Stimulated activated CD4-positive, alpha-beta T cell treated with anti-CD3 and anti-CD28 coated beads, TNF-alpha, amount 100 ng/mL, for 48 hours (primary cell): ENCODE data around the gene ZBTB16.

Source experiments
- DNase-seq, 3 donors: peaks; one replicate each; pipeline ENCODE4 v3.0.0-alpha.2; 2020; ENCODE audit warnings: low read depth in 3 of 3

Gene ZBTB16

GRCh38 chr11:114106986-114107385 is 47.5 kb downstream of the ZBTB16 start:
- no peak for DNase-seq

- DNase-seq = no peak
Measured at GRCh38 chr11:114108501-114109205, 49.1 kb downstream of the ZBTB16 start.

DNA sequence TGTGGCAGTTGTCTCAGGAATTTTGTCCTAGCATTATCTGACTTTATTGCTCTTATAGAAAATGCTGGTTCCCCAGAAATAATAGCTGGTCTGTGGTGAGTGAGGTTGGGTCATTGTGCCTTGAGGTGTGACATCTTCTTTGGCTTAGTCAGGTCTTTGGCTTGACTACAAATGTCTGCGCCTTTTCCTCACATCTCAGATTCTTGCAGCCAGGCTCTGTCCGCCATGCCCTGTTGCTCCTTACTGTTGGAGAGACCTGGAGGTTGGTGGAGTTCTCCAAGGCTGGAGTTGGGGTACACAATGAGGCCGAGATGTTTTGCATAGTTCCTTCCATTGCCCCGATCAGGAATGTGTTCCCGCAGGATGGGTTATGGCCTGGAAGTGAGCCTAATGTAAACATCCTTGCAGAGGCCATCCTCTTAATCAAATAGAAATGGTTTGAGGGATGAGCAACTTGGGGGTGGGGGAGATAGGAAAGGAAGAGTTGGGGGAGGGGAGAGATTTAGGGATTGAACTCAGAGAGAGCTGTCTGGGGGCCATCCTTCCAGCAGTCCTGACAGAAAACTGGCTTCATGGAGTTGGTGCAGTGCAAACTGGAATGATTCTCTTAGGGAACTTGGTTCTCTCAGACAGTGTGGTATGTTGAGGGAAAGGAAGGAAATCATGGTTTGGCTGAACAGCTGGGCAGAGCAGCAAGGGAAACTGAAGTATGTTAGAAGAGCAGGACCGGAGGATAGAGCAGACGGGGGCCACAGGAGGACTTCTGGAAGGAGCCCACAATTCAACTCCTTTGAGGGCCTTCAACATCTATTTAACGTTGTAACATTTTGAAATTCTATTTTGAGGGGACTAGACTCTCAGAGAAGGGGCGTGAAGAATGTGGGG is 49.9 kb downstream of the ZBTB16 start:
- DNase-seq = no peak

- no peak for DNase-seq
Measured at GRCh38 chr11:114110123-114110522, 50.6 kb downstream of the ZBTB16 start.

GRCh38 chr11:114110952-114111947 is 51.7 kb downstream of the ZBTB16 start:
- DNase-seq = no peak

DNA sequence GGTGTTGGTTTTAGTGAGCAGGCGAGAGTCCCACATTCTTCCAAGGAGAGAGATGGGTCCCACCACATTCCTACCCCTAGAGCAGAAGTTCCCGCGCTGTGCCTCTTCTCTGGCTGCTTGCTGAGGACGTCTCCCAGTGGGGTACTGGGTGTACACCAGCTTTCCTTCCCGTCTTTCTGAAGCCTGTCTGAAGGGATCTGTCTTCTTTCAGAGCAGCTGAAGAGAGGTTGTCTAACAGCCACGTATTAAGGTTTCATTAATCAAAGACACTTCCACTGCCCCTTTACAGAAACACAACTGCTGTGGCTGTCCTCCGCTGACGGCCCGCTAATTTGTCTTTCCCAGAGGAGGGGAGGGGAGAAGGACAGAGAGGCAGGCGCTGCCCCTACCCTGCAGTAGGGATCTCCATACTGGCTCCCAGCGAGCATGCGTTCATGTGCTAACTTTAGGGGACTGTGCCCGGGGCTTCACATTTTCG is 56.0 kb downstream of the ZBTB16 start:
- no peak for DNase-seq

- DNase-seq = no peak
Measured at GRCh38 chr11:114116357-114116756, 56.8 kb downstream of the ZBTB16 start.

DNA sequence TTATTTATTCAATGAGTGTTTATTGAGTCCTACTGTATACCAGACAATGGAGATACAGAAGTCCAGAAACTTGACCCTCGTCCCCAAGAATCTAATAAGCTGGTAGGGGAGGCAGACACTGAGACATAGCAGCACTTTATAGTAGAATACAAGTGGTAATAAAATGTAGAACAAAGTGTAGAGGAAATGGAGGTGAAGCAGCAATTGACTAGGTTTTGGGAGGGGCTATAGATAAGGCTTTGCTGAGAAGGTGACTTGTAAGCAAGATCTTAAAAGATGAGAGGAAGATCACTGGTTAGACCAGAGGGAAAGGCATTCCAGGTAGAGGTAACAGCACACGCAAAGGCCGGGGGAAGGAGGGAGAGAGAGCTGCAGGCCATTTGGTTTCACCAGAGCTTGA is 57.3 kb downstream of the ZBTB16 start:
- no peak for DNase-seq

GRCh38 chr11:114120606-114121005 is 61.1 kb downstream of the ZBTB16 start:
- no peak for DNase-seq

DNA sequence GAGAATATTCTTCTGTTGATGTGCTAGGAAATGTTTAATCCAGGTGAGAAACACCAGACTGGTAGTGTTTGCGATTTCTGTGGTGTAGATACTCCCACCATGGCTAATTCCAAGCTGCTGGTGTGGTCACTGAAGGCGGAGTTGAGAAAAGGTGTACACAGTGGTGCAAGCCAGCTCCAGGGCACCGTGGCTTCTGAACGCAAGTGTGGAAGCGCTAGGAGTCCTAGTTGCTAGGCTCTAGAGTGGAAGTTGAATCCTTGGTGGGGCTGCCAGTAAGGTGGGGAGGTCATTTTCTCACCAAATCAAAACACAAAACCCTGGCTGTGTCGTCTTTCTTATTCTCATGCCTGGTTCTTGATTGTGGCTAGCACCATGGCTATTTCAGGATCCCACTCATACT is 61.6 kb downstream of the ZBTB16 start:
- no peak for DNase-seq

- DNase-seq = no peak
Measured at GRCh38 chr11:114121804-114122504, 62.4 kb downstream of the ZBTB16 start.

- no peak for DNase-seq
Measured at GRCh38 chr11:114122686-114123085, 63.2 kb downstream of the ZBTB16 start.

DNA sequence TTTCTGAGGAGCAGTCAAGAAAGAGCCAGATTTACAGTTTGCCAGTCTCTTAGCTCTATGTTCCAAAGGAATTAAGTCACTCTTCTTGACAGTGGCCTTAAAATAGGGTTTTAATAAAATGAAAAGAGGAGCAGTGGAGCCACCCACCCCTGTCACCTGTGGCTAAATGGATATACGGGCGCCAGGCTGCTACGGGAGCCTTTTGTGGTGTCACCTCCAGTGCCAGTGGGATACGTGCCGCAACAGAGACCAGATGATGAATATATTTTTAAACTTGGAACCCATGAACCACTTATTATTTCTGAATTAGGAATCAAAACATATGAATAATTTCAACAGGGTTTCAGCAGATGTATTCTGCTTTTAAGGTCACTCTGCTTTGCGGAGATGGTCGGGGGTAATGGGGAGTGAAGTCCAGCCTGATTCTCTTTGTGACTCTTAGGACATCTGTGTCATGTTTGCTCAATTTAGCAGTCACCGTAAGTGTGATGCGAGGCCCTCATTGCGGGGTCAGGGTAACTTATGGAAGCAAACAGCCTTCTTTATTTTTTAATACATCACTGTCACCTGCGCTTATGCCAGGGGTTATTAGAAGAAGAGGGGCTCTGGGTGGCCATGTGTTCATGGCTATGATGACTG is 64.3 kb downstream of the ZBTB16 start:
- DNase-seq = no peak

- no peak for DNase-seq
Measured at GRCh38 chr11:114124601-114125144, 65.2 kb downstream of the ZBTB16 start.

- no peak for DNase-seq
Measured at GRCh38 chr11:114125531-114125930, 66.0 kb downstream of the ZBTB16 start.

DNA sequence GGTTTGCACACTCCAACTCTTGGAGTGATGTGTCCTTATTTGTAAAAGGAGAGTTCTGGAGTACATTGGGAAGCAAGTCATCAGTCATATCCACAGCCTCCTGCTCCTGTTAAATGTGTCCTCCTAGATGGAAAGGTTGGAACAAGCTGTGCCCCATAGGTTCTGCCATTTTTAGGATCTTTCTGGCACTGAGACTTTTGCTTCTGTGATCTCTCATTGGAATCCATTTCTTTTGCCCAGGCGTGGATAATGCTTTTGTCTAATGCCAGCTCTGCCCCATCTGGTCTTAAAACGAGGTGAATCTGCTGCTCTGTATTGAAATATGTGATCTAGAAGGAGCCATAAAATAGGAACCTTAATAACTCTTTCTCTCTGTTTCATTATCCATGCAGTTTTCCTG is 66.4 kb downstream of the ZBTB16 start:
- DNase-seq = no peak

DNA sequence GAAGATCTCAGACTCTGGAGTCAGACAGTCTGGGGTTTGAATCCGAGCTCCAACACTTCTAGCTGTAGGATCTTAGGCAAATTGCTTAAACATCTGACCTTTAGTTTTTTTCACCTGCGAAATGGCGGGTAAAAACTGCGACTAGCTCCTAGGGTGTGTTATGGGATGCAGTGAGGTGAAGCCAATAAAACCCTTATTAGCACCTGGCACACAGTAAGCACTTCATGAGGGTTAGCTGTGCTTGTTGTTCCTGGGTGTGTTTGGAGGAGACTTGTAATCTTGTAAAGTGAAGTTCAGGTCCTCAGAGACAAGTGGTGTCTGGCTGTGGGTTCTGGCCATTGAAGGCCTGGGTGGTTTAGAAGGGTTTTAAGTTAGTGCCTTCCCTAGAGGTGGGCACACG is 68.9 kb downstream of the ZBTB16 start:
- no peak for DNase-seq

DNA sequence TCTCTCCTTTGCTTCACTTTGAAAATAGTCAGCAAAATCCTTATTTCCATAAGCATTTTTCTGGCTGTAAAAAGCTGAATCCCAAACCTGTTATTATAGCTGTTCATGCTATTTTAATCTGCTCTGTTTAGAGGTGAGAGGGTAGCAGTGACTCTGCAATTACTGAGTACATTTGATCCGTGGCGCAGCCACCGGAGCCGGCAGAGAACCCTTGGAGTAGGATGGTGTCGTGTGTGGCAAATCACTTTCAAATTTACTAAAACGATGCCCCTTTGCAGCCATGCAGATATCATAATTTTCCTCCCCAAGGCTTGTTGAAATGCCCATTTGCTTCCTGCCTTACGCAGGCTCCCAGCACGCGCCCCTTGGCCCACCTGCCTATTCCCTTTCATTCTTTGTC is 69.6 kb downstream of the ZBTB16 start:
- no peak for DNase-seq

- DNase-seq = no peak
Measured at GRCh38 chr11:114129699-114130098, 70.2 kb downstream of the ZBTB16 start.

DNA sequence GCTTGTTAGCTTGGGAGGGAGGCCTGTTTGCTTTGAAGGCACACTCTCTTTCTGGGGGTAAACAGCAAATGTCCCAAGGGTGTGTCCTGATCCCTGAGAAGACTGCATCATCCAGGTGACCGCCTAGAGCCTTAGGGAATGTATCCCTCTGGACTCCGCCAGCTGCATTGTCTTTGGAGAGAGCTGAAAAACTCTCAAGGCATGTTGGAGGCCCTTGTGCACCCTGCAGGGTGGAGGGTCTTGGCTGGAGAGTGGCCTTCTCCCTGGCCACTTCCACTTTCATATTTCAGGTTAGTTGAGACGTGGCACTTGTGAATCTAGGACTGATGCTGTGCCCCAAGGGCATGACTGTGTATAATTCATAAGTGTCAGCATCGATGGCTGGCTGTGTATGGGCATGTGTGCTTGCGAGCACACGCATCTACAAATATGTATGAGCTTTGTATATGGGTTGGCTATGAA is 70.6 kb downstream of the ZBTB16 start:
- no peak for DNase-seq
